ENCODE measurements around the gene FAM210B.

DNA sequence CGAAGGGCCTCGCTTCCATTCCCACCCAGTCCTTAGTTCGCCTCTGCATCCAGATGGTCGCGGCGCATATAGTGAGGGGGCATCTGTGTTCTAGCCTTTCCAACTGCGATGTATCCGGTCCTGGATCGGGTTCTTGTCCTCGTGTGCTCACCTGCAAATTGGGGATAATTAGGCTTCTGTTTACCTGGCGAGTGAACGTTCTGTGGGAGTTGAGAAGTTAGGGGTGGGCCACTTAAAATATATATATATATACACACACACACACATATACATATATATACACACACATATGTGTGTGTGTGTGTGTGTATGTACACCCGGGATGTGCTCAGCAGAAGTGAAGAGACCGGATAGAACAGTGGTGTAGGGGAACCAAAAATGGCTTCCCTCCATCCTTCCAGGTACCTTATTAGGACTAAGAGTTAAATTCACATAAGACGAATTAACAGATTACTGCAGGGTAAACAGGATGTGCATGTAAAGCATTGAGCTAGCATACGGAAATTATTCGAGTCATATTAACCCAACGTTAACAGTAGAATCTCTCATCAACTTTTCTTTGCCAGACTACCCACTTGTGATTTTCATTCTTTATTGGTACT lies 34.2 kb downstream of the FAM210B start:
- TF ChIP-seq EZH2 (conservative IDR thresholded peaks at IDR 0.05; ENCODE audit: low read depth, low read length): no peak
- TF ChIP-seq, protein P1, sequence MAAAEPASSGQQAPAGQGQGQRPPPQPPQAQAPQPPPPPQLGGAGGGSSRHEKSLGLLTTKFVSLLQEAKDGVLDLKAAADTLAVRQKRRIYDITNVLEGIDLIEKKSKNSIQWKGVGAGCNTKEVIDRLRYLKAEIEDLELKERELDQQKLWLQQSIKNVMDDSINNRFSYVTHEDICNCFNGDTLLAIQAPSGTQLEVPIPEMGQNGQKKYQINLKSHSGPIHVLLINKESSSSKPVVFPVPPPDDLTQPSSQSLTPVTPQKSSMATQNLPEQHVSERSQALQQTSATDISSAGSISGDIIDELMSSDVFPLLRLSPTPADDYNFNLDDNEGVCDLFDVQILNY (CRISPR knock-in tag; conservative IDR thresholded peaks at IDR 0.05): no peak
- TF ChIP-seq ELF1 (CRISPR knock-in tag; IDR thresholded peaks at IDR 0.05): no peak
- TF ChIP-seq ZNF318 (CRISPR knock-in tag; IDR thresholded peaks at IDR 0.05): no peak
- no peak for TF ChIP-seq HMG20B (CRISPR knock-in tag; conservative IDR thresholded peaks at IDR 0.05)
- TF ChIP-seq ZNF691 (CRISPR knock-in tag; IDR thresholded peaks at IDR 0.05; ENCODE audit: borderline replicate concordance, low read depth): no peak
- TF ChIP-seq SIN3B (IDR thresholded peaks at IDR 0.05; ENCODE audit: low read length): peak; percentile 36; the same call in 1 of the 2 replicates
- TF ChIP-seq RXRA (CRISPR knock-in tag; IDR thresholded peaks at IDR 0.05): no peak
- TF ChIP-seq ZNF737 (CRISPR knock-in tag; IDR thresholded peaks at IDR 0.05; ENCODE audit: borderline replicate concordance): no peak
